ENCODE results near the gene GPR31. TPM values are rescaled to one million over a fixed set of nuclear protein-coding genes. Genes with fewer than 3 reads are reported as not detected.

The GPR31 gene
- total RNA-seq, 1 donor from 2014 or later: not detected

DNA sequence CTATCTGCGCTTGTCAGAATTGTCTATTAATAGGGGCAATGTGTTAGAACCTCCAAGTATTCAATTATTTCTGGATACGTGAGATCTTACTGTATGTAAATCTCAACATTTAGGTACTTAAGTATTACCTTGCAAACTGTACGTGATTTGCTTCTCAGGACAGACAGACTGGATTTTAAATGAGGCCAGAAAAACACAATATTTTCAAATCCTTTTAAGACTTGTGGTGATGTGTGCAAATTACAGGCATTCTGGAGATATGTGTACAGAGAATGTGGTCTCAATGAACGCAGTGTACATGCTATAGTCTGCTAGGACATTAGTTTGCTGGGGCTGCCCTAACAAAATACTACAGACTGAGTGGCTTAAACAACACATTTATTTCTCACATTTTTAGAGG is 18.0 kb downstream of the GPR31 start:
- Mint-ChIP-seq H3K9me3 (no peaks in the 10 kb centered on the region), H3K27me3 (ENCODE audit: low read depth) (peaks cover 23% of the 10 kb centered on the region), H3K4me3 (no peak overlapping the region), H3K4me1 (peaks cover 7% of the 10 kb centered on the region), H3K36me3 (no peaks in the 10 kb centered on the region), H3K27ac (no peak overlapping the region)
- no peak for DNase-seq (ENCODE audit: low spot score in 2 of 2, unreplicated experiment in 2 of 2)
- TF ChIP-seq, protein P1, sequence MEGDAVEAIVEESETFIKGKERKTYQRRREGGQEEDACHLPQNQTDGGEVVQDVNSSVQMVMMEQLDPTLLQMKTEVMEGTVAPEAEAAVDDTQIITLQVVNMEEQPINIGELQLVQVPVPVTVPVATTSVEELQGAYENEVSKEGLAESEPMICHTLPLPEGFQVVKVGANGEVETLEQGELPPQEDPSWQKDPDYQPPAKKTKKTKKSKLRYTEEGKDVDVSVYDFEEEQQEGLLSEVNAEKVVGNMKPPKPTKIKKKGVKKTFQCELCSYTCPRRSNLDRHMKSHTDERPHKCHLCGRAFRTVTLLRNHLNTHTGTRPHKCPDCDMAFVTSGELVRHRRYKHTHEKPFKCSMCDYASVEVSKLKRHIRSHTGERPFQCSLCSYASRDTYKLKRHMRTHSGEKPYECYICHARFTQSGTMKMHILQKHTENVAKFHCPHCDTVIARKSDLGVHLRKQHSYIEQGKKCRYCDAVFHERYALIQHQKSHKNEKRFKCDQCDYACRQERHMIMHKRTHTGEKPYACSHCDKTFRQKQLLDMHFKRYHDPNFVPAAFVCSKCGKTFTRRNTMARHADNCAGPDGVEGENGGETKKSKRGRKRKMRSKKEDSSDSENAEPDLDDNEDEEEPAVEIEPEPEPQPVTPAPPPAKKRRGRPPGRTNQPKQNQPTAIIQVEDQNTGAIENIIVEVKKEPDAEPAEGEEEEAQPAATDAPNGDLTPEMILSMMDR (IDR thresholded peaks at IDR 0.05; ENCODE audit: unreplicated experiment): peak; percentile 36

DNA sequence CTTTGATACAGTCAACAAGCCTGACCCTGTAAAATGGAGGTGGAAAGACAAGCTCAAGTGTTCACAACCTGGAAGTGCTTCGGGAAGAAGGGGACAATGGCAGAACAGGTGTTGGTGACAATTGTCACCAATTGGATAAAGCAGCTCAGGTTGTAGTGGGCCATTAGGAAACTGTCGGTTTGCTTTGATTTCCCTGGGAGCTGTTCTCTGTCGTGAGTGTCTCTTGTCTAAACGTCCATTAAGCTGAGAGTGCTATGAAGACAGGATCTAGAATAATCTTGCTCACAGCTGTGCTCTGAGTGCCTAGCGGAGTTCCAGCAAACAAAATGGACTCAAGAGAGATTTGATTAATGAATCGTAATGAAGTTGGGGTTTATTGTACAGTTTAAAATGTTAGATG is 19.9 kb downstream of the GPR31 start:
- no peak for DNase-seq (ENCODE audit: low spot score in 2 of 2, unreplicated experiment in 2 of 2)
- Mint-ChIP-seq H3K27ac (no peak overlapping the region), H3K9me3 (no peaks in the 10 kb centered on the region), H3K36me3 (no peaks in the 10 kb centered on the region), H3K4me3 (no peak overlapping the region), H3K4me1 (peaks cover 7% of the 10 kb centered on the region), H3K27me3 (ENCODE audit: low read depth) (peaks cover 6% of the 10 kb centered on the region)
- TF ChIP-seq, protein P1 (IDR thresholded peaks at IDR 0.05; ENCODE audit: unreplicated experiment): no peak

DNA sequence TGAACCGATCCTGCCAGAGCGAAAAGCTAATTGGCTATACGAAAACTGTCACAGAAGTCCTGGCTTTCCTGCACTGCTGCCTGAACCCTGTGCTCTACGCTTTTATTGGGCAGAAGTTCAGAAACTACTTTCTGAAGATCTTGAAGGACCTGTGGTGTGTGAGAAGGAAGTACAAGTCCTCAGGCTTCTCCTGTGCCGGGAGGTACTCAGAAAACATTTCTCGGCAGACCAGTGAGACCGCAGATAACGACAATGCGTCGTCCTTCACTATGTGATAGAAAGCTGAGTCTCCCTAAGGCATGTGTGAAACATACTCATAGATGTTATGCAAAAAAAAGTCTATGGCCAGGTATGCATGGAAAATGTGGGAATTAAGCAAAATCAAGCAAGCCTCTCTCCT is 20.7 kb downstream of the GPR31 start:
- TF ChIP-seq, protein P1 (IDR thresholded peaks at IDR 0.05; ENCODE audit: unreplicated experiment): no peak
- Mint-ChIP-seq H3K4me3 (no peak overlapping the region), H3K36me3 (no peaks in the 10 kb centered on the region)

DNA sequence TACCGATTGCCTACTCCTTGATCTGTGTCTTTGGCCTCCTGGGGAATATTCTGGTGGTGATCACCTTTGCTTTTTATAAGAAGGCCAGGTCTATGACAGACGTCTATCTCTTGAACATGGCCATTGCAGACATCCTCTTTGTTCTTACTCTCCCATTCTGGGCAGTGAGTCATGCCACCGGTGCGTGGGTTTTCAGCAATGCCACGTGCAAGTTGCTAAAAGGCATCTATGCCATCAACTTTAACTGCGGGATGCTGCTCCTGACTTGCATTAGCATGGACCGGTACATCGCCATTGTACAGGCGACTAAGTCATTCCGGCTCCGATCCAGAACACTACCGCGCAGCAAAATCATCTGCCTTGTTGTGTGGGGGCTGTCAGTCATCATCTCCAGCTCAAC is 21.4 kb downstream of the GPR31 start:
- no peaks in the 10 kb centered on the region for H3K9me3 Mint-ChIP-seq
- H3K4me1 Mint-ChIP-seq: peaks cover 7% of the 10 kb centered on the region
- H3K36me3 Mint-ChIP-seq: no peaks in the 10 kb centered on the region
- no peak for DNase-seq (ENCODE audit: low spot score in 2 of 2, unreplicated experiment in 2 of 2)
- no peak overlapping the region for H3K27ac Mint-ChIP-seq
- no peak overlapping the region for H3K4me3 Mint-ChIP-seq
- peaks cover 1% of the 10 kb centered on the region for H3K27me3 Mint-ChIP-seq (ENCODE audit: low read depth)
- TF ChIP-seq, protein P1 (IDR thresholded peaks at IDR 0.05; ENCODE audit: unreplicated experiment): no peak

More for the DNA sequence above, 20.7 kb downstream of the GPR31 start:
- H3K4me1 Mint-ChIP-seq: peaks cover 7% of the 10 kb centered on the region
- H3K27me3 Mint-ChIP-seq (ENCODE audit: low read depth): peaks cover 2% of the 10 kb centered on the region
- DNase-seq (ENCODE audit: low spot score in 2 of 2, unreplicated experiment in 2 of 2): no peak
- no peaks in the 10 kb centered on the region for H3K9me3 Mint-ChIP-seq
- no peak overlapping the region for H3K27ac Mint-ChIP-seq

DNA sequence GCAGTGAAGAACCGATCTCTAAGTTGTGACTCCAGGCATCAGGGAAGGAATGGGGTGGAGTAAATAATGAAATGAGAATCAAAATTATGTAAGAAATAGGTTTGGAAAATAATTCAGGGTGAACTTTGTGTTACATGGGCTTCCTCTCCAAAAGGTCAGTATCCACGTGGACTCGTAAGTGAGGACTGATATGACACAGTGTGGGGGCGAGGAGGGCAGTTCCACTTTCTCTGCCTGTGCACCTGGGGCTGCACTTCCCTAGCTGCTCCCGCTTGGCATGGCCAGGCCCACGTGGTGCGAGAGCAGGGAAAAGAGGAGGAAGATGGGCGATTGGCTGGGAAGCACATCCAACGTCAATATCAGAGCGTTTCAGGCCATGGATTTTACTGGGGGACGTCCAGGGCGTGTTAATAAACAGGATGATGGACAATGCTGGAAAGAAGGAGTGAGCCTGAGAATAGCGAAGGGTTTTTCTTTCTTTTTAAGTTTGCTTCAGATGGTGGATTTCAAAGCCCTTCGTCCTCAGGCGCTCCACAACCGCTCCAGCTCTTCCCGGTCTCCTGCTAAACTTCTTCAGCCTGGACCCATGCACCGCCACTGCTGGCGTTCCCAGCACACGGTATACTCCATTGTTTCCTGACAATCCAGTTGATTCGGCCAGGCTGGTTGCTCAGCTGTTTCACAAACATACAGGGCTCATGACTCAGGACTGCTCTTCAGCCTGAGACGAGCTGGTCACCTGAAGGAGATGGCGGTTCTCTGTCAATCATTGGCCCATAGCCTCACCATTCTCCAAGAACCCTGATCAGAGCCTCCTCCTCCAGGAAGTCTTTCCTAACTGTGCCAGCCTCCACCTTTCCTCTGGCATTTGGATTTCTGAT is 23.1 kb downstream of the GPR31 start:
- Mint-ChIP-seq H3K9me3 (no peaks in the 10 kb centered on the region), H3K27ac (no peak overlapping the region), H3K4me3 (no peak overlapping the region), H3K4me1 (peaks cover 7% of the 10 kb centered on the region), H3K27me3 (ENCODE audit: low read depth) (no peaks in the 10 kb centered on the region), H3K36me3 (no peaks in the 10 kb centered on the region)
- DNase-seq (ENCODE audit: low spot score in 2 of 2, unreplicated experiment in 2 of 2): no peak
- TF ChIP-seq, protein P1 (IDR thresholded peaks at IDR 0.05; ENCODE audit: unreplicated experiment): no peak

All from mesothelial cell of epicardium (in vitro differentiated cells).